ENCODE results near the gene HBS1L. TPM values are rescaled to one million over a fixed set of nuclear protein-coding genes. Genes with fewer than 3 reads are reported as not detected.

The HBS1L gene
- total RNA-seq, 3 donors from 2014 or later (not counting 1 experiment from before 2014, with no cell fraction given): 75.3 to 82.2 (median 80.1) TPM

GRCh38 chr6:135046912-135047311, 7.7 kb downstream of the HBS1L start:
- H3K9me3 ChIP-seq (ENCODE audit: control insufficient read depth, insufficient read depth, low read length): no peaks in the 10 kb centered on the region
- ATAC-seq (no peak), DNase-seq (peak in 1 of 2 donors; percentile 23)
- H3K27me3 Mint-ChIP-seq (ENCODE audit: low read depth in 2 of 2): no peaks in the 10 kb centered on the region
- H3K4me3 ChIP-seq (ENCODE audit: low read length): no peak overlapping the region
- no peak for TF ChIP-seq CTCF (IDR thresholded peaks at IDR 0.05)
- H3K27ac ChIP-seq (ENCODE audit: low read length): no peak overlapping the region
- H3K36me3 ChIP-seq (ENCODE audit: control insufficient read depth, insufficient read depth, low read length): peaks cover 23% of the 10 kb centered on the region
- no peaks in the 10 kb centered on the region for H3K27me3 ChIP-seq (ENCODE audit: control insufficient read depth, insufficient read depth, low read length)
- intact Hi-C loops (cut with micrococcal nuclease): no loop called here
- no peaks in the 10 kb centered on the region for H3K4me1 ChIP-seq (ENCODE audit: control insufficient read depth, insufficient read depth, low read length)
- H3K36me3 Mint-ChIP-seq: peaks cover 11% of the 10 kb centered on the region
- no peak overlapping the region for H3K4me3 Mint-ChIP-seq
- peaks cover 44 to 50% of the 10 kb centered on the region in 2 donors for H3K4me1 Mint-ChIP-seq
- peak overlapping the region; percentile 1 to 28 for H3K27ac Mint-ChIP-seq
- 50% methylated on average over 1 of the region's 2 CpGs for WGBS (ENCODE audit: insufficient coverage)
- no peaks in the 10 kb centered on the region for H3K9me3 Mint-ChIP-seq

- Mint-ChIP-seq H3K27ac (no peak overlapping the region), H3K36me3 (peaks cover 13% of the 10 kb centered on the region), H3K4me3 (no peak overlapping the region), H3K4me1 (peaks cover 40 to 43% of the 10 kb centered on the region in 2 donors), H3K9me3 (no peaks in the 10 kb centered on the region), H3K27me3 (ENCODE audit: low read depth in 2 of 2) (no peaks in the 10 kb centered on the region)
- no peak for TF ChIP-seq CTCF (IDR thresholded peaks at IDR 0.05)
- Histone ChIP-seq H3K36me3 (ENCODE audit: control insufficient read depth, insufficient read depth, low read length) (peaks cover 20% of the 10 kb centered on the region), H3K4me1 (ENCODE audit: control insufficient read depth, insufficient read depth, low read length) (no peaks in the 10 kb centered on the region), H3K4me3 (ENCODE audit: low read length) (no peak overlapping the region), H3K9me3 (ENCODE audit: control insufficient read depth, insufficient read depth, low read length) (no peaks in the 10 kb centered on the region), H3K27me3 (ENCODE audit: control insufficient read depth, insufficient read depth, low read length) (no peaks in the 10 kb centered on the region), H3K27ac (ENCODE audit: low read length) (no peak overlapping the region)
- ATAC-seq (no peak), DNase-seq (no peak)
- no CpG with 5 or more reads among the region's 3 CpGs for WGBS (ENCODE audit: insufficient coverage)
- intact Hi-C loops (cut with micrococcal nuclease): no loop called here
These were observed 10.0 kb downstream of the HBS1L start for GRCh38 chr6:135044639-135045038.

GRCh38 chr6:135043846-135044245, 10.8 kb downstream of the HBS1L start:
- no peak overlapping the region for H3K4me3 Mint-ChIP-seq
- H3K36me3 Mint-ChIP-seq: peaks cover 14% of the 10 kb centered on the region
- H3K4me1 Mint-ChIP-seq: peaks cover 42 to 48% of the 10 kb centered on the region in 2 donors
- no peak overlapping the region for H3K27ac Mint-ChIP-seq
- no peaks in the 10 kb centered on the region for H3K9me3 ChIP-seq (ENCODE audit: control insufficient read depth, insufficient read depth, low read length)
- no peak overlapping the region for H3K27ac ChIP-seq (ENCODE audit: low read length)
- no peak for TF ChIP-seq CTCF (IDR thresholded peaks at IDR 0.05)
- DNase-seq: no peak
- no peak for ATAC-seq
- intact Hi-C loops (cut with micrococcal nuclease): no loop called here
- H3K27me3 Mint-ChIP-seq (ENCODE audit: low read depth in 2 of 2): no peaks in the 10 kb centered on the region
- no peaks in the 10 kb centered on the region for H3K9me3 Mint-ChIP-seq
- no peaks in the 10 kb centered on the region for H3K27me3 ChIP-seq (ENCODE audit: control insufficient read depth, insufficient read depth, low read length)
- H3K36me3 ChIP-seq (ENCODE audit: control insufficient read depth, insufficient read depth, low read length): peaks cover 20% of the 10 kb centered on the region
- 100% methylated on average over 1 of the region's 2 CpGs for WGBS (ENCODE audit: insufficient coverage)
- H3K4me3 ChIP-seq (ENCODE audit: low read length): no peak overlapping the region
- no peaks in the 10 kb centered on the region for H3K4me1 ChIP-seq (ENCODE audit: control insufficient read depth, insufficient read depth, low read length)

GRCh38 chr6:135043364-135043763, 11.3 kb downstream of the HBS1L start:
- TF ChIP-seq CTCF (IDR thresholded peaks at IDR 0.05): no peak
- H3K36me3 Mint-ChIP-seq: peaks cover 9% of the 10 kb centered on the region
- H3K4me1 Mint-ChIP-seq: peaks cover 37 to 43% of the 10 kb centered on the region in 2 donors
- Histone ChIP-seq H3K9me3 (ENCODE audit: control insufficient read depth, insufficient read depth, low read length) (no peaks in the 10 kb centered on the region), H3K27me3 (ENCODE audit: control insufficient read depth, insufficient read depth, low read length) (no peaks in the 10 kb centered on the region), H3K36me3 (ENCODE audit: control insufficient read depth, insufficient read depth, low read length) (peaks cover 17% of the 10 kb centered on the region), H3K27ac (ENCODE audit: low read length) (no peak overlapping the region), H3K4me1 (ENCODE audit: control insufficient read depth, insufficient read depth, low read length) (no peaks in the 10 kb centered on the region), H3K4me3 (ENCODE audit: low read length) (no peak overlapping the region)
- intact Hi-C loops (cut with micrococcal nuclease): no loop called here
- no peak overlapping the region for H3K4me3 Mint-ChIP-seq
- DNase-seq (no peak), ATAC-seq (no peak)
- H3K27me3 Mint-ChIP-seq (ENCODE audit: low read depth in 2 of 2): no peaks in the 10 kb centered on the region
- no peak overlapping the region for H3K27ac Mint-ChIP-seq
- 100% methylated on average over 1 of the region's 3 CpGs for WGBS (ENCODE audit: insufficient coverage)
- no peaks in the 10 kb centered on the region for H3K9me3 Mint-ChIP-seq
